Hepatocyte (in vitro differentiated cells): ENCODE results near the gene HTD2. TPM values are rescaled to one million over a fixed set of nuclear protein-coding genes. Genes with fewer than 3 reads are reported as not detected.

Source experiments
- DNase-seq: peaks from one replicate; pipeline ENCODE4 v3.0.0-alpha.2; 2016; ENCODE audit warnings: low spot score
- H2AFZ ChIP-seq: fragments of 200-600 bp; sonication (generic); 2 replicates; pipeline ENCODE4 v1.6.0; 2016; ENCODE audit warnings: antibody characterized with exemption, mild to moderate bottlenecking
- H3K27ac ChIP-seq: fragments of 200-600 bp; sonication (generic); 2 replicates; pipeline ENCODE4 v1.5.1; 2016; ENCODE audit warnings: mild to moderate bottlenecking
- H3K27me3 ChIP-seq: fragments of 200-600 bp; sonication (generic); 2 replicates; pipeline ENCODE4 v1.6.1; 2016
- H3K36me3 ChIP-seq: fragments of 200-600 bp; sonication (generic); replicated peaks from 2 replicates; pipeline ENCODE4 v1.5.1; 2016; ENCODE audit warnings: low read depth; ENCODE audit not compliant: insufficient read depth
- H3K4me1 ChIP-seq: fragments of 200-600 bp; sonication (generic); 2 replicates; pipeline ENCODE4 v1.5.1; 2016; ENCODE audit warnings: mild to moderate bottlenecking, moderate library complexity; ENCODE audit not compliant: insufficient read depth
- H3K4me2 ChIP-seq: fragments of 200-600 bp; sonication (generic); 2 replicates; pipeline ENCODE4 v1.6.0; 2016
- H3K4me3 ChIP-seq: fragments of 200-600 bp; sonication (generic); 2 replicates; pipeline ENCODE4 v1.5.1; 2016; ENCODE audit warnings: mild to moderate bottlenecking
- H3K79me2 ChIP-seq: fragments of 200-600 bp; sonication (generic); 2 replicates; pipeline ENCODE4 v1.6.0; 2017; ENCODE audit warnings: mild to moderate bottlenecking
- H3K9me2 ChIP-seq: fragments of 200-600 bp; sonication (generic); replicated peaks from 2 replicates; pipeline ENCODE4 v1.6.0; 2017; ENCODE audit warnings: mild to moderate bottlenecking; ENCODE audit not compliant: insufficient read depth
- H3K9me3 ChIP-seq: fragments of 200-600 bp; sonication (generic); 2 replicates; pipeline ENCODE4 v1.5.1; 2016; ENCODE audit warnings: low read depth, mild to moderate bottlenecking
- H4K20me1 ChIP-seq: fragments of 200-600 bp; sonication (generic); 2 replicates; pipeline ENCODE4 v1.6.0; 2016; ENCODE audit warnings: mild to moderate bottlenecking; ENCODE audit not compliant: insufficient read depth, poor library complexity, severe bottlenecking
- EZH2 ChIP-seq: fragments of 200-600 bp; sonication (generic); IDR thresholded peaks from 2 replicates; pipeline ENCODE4 v1.6.1; 2016; ENCODE audit warnings: antibody characterized with exemption, mild to moderate bottlenecking, borderline replicate concordance
- EZH2phosphoT487 ChIP-seq: fragments of 200-600 bp; sonication (generic); IDR thresholded peaks from one replicate; pipeline ENCODE4 v1.6.1; 2018; ENCODE audit warnings: antibody characterized with exemption, mild to moderate bottlenecking, low read depth, moderate library complexity; ENCODE audit not compliant: unreplicated experiment, severe bottlenecking
- WGBS: methylation state at CpG from one replicate; pipeline ENCODE4 v1.1.6; 2016; ENCODE audit warnings: low lambda C conversion rate; ENCODE audit errors: missing lambda C conversion rate; 5-methylcytosine and 5-hydroxymethylcytosine counted together
- polyA plus RNA-seq: library from polyadenylated mRNA; unstranded; fragments of >200 nt; fragmentation: Nextera tagmentation; extraction: Ambion mirVana; gene quantifications from 2 replicates; pipeline ENCODE4 v1.2.1, GENCODE V29; 2016
- total RNA-seq: library from RNA; depleted of rRNA; stranded (reverse); fragments of >200 nt; gene quantifications from 2 replicates; pipeline ENCODE4 v1.2.3, GENCODE V29; 2014
- TF ChIP-seq, protein P1 (sequence below): fragments of 200-600 bp; sonication (generic); IDR thresholded peaks from 2 replicates; pipeline ENCODE4 v1.5.1; 2016; ENCODE audit warnings: antibody characterized with exemption, mild to moderate bottlenecking; ENCODE audit not compliant: poor library complexity

The HTD2 gene
- total and polyA plus RNA-seq, 2 experiments from 2014 or later = 13.0 to 19.0 TPM

DNA sequence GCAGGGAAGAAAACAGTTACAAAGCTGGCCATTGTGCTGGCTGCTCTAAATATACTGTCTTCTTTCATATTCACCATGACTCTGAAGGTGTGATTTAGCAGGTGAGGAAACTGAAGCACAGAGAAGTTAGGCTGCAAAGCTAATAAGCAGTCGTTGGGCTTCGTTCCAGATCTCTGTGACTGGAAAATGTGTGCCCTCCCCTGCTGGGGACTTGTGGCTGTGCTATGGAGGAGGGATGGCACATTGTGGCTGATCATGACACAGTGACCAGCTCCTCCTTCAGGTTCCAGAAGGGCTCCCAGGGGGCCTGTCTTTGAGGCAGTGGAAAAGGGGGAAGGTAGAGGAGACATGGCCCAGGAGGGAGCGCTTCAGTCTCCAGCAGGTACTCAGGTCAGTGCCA is 45.6 kb downstream of the HTD2 start:
- peaks cover 23% of the 10 kb centered on the region for H3K79me2 ChIP-seq
- H3K4me3 ChIP-seq = no peak overlapping the region
- no peaks in the 10 kb centered on the region for H3K36me3 ChIP-seq
- H3K4me2 ChIP-seq = no peak overlapping the region
- peaks cover 10% of the 10 kb centered on the region for H3K4me1 ChIP-seq
- peaks cover 5% of the 10 kb centered on the region for H4K20me1 ChIP-seq
- no peaks in the 10 kb centered on the region for H3K9me2 ChIP-seq
- TF ChIP-seq EZH2phosphoT487 (no peak), EZH2 (no peak)
- TF ChIP-seq, protein P1, sequence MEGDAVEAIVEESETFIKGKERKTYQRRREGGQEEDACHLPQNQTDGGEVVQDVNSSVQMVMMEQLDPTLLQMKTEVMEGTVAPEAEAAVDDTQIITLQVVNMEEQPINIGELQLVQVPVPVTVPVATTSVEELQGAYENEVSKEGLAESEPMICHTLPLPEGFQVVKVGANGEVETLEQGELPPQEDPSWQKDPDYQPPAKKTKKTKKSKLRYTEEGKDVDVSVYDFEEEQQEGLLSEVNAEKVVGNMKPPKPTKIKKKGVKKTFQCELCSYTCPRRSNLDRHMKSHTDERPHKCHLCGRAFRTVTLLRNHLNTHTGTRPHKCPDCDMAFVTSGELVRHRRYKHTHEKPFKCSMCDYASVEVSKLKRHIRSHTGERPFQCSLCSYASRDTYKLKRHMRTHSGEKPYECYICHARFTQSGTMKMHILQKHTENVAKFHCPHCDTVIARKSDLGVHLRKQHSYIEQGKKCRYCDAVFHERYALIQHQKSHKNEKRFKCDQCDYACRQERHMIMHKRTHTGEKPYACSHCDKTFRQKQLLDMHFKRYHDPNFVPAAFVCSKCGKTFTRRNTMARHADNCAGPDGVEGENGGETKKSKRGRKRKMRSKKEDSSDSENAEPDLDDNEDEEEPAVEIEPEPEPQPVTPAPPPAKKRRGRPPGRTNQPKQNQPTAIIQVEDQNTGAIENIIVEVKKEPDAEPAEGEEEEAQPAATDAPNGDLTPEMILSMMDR = no peak
- DNase-seq = no peak
- WGBS = 67% methylated on average over 3 of the region's 3 CpGs
- H2AFZ ChIP-seq = no peak overlapping the region
- no peak overlapping the region for H3K27ac ChIP-seq
- H3K9me3 ChIP-seq = no peaks in the 10 kb centered on the region
- no peaks in the 10 kb centered on the region for H3K27me3 ChIP-seq

DNA sequence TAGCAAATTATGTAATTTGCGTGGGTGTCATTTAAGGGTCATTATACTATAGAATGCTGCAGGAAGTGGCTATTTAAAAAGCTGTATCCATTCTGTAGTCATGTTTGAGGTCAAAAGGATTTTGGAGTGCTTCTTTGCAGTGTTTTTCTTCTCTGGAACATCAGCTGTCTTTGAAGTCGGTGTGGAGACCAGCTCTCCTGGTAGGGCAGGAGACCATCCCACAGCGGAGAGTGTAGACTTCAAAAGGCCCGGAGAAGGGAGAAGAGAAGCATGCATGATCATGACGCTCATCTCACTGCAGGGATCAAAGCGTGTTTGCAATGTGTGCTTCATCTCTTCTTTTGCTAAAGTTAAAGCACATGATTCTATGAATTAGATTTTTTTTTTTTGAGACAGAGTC is 46.3 kb downstream of the HTD2 start:
- Histone ChIP-seq H3K9me3 (no peaks in the 10 kb centered on the region), H3K9me2 (no peaks in the 10 kb centered on the region), H3K4me3 (no peak overlapping the region), H2AFZ (no peak overlapping the region), H3K4me2 (no peak overlapping the region), H3K36me3 (no peaks in the 10 kb centered on the region), H3K27me3 (no peaks in the 10 kb centered on the region), H3K79me2 (peaks cover 20% of the 10 kb centered on the region), H3K4me1 (peaks cover 10% of the 10 kb centered on the region), H3K27ac (no peak overlapping the region), H4K20me1 (peaks cover 5% of the 10 kb centered on the region)
- WGBS = 89% methylated on average over 6 of the region's 6 CpGs
- DNase-seq = no peak
- TF ChIP-seq EZH2 (no peak), EZH2phosphoT487 (no peak)
- TF ChIP-seq, protein P1 = no peak

DNA sequence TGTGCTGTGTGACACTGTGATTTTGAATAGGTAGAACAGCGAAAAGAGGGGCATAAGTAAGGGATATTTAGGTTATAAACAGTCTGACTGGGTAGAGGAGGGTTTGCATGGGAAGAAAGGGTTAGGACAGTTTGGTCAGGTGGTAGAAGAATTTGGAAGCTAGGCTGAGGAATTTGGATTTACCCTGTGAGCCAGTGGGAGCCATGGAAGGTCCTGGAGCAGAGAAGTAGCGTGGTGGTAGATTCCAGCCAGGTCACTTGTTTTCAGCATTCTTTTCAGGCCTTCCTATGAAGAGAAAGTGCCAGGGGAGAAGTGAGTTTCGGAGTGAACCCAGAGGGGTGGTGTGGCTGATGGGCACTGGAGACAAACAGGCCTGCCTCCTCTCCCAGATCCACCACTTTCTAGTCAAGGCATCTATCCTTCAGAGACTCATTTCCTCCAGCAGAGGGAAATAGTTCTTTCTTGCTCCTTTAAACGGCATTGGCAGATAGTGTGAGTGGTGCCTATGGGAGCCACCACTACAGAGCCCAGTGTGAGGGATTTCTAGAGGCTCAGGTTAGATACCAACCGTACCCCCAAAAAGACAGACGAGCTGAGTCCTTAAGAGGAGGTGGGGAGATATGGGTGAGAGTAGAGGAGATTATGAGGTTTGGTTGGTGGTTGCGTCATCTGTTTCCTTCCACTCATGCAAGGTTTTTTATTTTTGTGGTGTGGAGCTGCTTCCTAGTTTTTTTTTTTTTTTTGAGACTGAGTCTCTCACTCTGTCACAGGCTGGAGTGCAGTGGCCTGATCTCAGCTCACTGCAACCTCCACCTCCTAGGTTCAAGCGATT is 47.6 kb downstream of the HTD2 start:
- Histone ChIP-seq H3K9me2 (no peaks in the 10 kb centered on the region), H4K20me1 (peaks cover 2% of the 10 kb centered on the region), H3K4me3 (no peak overlapping the region), H3K4me1 (peaks cover 10% of the 10 kb centered on the region), H3K9me3 (no peaks in the 10 kb centered on the region), H3K27me3 (no peaks in the 10 kb centered on the region), H3K27ac (no peak overlapping the region), H3K4me2 (no peak overlapping the region), H3K79me2 (peaks cover 17% of the 10 kb centered on the region), H2AFZ (no peak overlapping the region), H3K36me3 (no peaks in the 10 kb centered on the region)
- TF ChIP-seq, protein P1 = no peak
- WGBS = 91% methylated on average over 8 of the region's 8 CpGs
- no peak for DNase-seq
